Forelimb muscle (tissue), 1 donor: Measurements from ENCODE around the gene CORO1A. TPM values are rescaled to one million over a fixed set of nuclear protein-coding genes. Genes with fewer than 3 reads are reported as not detected.
"Not testable (repeated sequence)": the region's sequence is repeated elsewhere in the genome, so short reads cannot be mapped to it uniquely, and the experiment has no call there.

Source experiments
- DNase-seq: peaks from one replicate; pipeline ENCODE4 v3.0.0-alpha.2; 2013; ENCODE audit warnings: low read depth
- polyA plus RNA-seq: library from polyadenylated mRNA; unstranded; fragments of 120-200 nt; gene quantifications from one replicate; pipeline ENCODE4 v1.2.1, GENCODE V29; 2013; ENCODE audit not compliant: insufficient read length

Gene CORO1A
- polyA plus RNA-seq, 1 donor, result 13.1 TPM

DNA sequence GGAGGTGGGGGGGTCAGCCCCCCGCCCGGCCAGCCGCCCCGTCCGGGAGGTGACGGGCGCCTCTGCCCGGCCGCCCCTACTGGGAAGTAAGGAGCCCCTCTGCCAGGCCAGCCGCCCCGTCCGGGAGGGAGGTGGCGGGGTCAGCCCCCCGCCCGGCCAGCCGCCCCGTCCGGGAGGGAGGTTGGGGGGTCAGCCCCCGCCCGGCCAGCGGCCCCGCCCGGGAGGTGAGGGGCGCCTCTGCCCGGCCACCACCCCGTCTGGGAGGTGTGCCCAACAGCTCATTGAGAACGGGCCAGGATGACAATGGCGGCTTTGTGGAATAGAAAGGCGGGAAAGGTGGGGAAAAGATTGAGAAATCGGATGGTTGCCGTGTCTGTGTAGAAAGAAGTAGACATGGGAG lies 13.3 kb upstream of the CORO1A start:
- DNase-seq, result not testable (repeated sequence)

- no peak for DNase-seq
These were observed 10.3 kb upstream of the CORO1A start for GRCh38 chr16:30173054-30173453.

DNA sequence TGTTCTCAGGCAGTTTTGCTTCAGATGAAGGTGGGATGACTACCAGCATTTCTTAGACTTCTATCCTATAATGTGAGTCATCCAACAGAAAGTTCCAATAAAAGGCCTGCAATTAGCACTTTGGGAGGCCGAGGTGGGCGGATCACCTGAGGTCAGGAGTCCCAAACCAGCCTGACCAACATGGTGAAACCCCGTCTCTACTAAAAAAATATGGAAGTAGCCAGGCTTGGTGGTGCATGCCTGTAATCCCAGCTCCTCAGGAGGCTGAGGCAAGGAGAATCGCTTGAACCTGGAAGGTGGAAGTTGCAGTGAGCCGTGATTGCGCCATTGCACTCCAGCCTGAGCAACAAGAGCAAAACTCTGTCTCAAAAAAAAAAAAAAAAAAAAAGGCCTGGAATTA lies 6.5 kb upstream of the CORO1A start:
- DNase-seq, result not testable (repeated sequence)

GRCh38 chr16:30179195-30179594 lies 4.2 kb upstream of the CORO1A start:
- no peak for DNase-seq

DNA sequence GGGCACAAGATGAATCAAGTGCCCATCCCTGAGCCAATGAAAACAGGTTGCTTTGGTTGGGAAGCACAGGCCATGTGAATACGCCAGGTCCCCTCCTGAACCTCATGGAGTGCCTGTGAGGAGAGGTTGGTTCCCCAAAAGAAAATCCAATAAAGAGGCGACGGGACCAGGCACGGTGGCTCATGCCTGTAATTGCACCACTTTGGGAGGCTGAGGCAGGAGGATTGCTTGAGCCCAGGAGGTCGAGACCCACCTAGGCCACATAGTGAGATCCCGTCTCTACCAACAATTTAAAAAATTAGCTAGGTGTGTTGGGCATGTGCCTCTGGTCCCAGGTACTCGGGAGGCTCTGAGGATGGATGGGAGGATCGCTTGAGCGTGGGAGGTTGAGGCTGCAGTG lies 3.5 kb upstream of the CORO1A start:
- DNase-seq, result no peak

GRCh38 chr16:30180741-30181140 lies 2.7 kb upstream of the CORO1A start:
- DNase-seq, result no peak

DNA sequence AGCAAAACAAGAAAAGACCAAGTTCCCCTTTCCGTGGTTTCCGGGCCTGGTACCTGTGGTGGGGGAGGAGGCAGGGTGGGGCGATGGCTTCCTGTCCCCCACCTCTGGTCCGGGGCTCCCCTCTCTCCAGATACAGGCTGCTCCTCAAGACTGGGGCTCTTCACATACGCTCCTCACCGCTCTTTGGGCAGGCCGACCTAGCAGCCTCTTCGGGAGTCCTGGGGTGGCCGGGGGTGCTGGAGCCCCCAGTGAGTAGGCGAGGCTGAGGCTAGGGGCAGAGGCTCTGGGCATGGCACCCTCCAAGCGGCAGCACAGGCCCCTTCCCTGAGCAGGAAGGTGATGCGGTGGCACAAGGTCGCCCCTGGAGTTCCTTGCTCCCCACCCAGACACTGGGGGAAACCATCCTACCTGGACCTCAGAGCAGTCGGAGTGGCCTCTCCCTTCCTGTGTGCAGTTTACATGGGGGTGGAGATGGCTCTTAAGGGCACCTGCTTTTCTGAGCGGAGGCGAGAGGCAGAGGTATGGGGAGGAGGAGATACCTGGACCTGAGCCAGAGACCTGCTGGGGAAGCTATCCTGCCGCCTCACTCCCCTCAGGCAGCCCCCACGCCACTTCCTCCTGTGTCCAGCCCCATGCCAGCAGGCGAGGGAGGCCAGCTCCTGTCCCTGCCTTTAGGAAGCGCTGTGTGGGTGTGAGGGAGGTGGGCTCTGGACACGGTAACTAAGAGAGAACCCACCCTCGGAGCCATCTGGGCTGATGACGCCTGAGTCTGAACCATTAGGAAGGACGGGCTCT lies 891 bp downstream of the CORO1A start:
- no peak for DNase-seq

DNA sequence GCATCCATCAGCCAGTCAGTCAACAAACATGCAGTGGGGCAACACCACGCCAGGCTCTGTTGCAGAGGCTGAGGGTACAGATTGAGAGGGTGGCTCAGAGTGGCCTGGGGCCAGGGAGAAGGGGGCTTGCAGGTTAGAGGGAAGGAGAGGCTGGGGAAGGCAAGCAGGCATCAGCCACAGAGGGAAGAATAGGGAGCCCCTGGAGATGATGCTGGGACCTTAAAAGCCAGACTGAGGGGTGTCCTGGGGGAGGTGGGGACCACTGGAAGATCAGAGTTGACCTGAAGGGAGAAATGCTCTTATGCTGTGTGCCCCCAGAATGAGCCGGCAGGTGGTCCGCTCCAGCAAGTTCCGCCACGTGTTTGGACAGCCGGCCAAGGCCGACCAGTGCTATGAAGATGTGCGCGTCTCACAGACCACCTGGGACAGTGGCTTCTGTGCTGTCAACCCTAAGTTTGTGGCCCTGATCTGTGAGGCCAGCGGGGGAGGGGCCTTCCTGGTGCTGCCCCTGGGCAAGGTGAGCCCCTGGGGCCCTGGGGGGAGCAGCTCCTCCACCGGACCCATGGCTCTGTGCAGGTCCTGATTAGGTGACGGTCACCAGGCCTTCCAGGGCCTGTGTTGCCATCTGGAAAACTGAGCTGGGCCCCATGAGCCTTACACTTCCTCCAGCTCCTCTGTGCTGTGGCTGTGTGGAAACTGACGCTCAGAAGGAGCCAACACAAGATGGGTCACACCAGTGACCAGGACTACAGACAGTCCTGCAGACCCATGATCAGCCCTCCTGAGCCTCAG lies 1.7 kb downstream of the CORO1A start:
- DNase-seq, result no peak

- no peak for DNase-seq
These were observed 2.5 kb downstream of the CORO1A start for GRCh38 chr16:30185683-30186421.

DNA sequence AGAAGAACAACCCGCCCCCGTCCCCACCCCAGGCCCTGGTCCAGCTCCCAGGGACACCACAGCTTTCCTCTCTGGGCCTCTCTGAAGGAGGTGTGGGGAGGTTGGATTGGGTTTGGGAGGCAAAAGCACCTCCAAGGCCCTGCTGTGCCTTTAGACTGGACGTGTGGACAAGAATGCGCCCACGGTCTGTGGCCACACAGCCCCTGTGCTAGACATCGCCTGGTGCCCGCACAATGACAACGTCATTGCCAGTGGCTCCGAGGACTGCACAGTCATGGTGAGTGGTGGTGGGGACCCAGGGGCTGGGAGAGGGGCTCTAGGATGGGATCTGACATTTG lies 3.0 kb downstream of the CORO1A start:
- DNase-seq, result no peak

DNA sequence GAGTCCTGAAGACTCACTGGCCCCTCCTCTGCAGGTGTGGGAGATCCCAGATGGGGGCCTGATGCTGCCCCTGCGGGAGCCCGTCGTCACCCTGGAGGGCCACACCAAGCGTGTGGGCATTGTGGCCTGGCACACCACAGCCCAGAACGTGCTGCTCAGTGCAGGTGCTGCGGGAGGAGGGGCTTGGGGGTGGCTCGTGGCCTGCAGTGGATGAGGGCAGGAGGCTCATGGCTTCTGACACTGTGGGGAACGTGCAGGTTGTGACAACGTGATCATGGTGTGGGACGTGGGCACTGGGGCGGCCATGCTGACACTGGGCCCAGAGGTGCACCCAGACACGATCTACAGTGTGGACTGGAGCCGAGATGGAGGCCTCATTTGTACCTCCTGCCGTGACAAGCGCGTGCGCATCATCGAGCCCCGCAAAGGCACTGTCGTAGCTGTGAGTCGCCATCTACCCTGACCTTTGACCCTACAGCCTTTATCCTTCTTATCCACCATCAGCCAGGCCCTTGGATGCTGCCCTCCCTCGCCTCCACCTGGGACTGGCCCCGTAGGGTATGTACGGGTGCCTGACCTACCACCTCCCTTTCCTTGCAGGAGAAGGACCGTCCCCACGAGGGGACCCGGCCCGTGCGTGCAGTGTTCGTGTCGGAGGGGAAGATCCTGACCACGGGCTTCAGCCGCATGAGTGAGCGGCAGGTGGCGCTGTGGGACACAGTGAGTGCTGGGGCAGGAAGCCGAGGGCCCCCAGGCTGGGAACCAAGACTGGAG lies 3.6 kb downstream of the CORO1A start:
- DNase-seq, result no peak

- DNase-seq, result no peak
These were observed 4.1 kb downstream of the CORO1A start for GRCh38 chr16:30187556-30187865.

GRCh38 chr16:30187971-30188561 lies 4.7 kb downstream of the CORO1A start:
- DNase-seq, result no peak

DNA sequence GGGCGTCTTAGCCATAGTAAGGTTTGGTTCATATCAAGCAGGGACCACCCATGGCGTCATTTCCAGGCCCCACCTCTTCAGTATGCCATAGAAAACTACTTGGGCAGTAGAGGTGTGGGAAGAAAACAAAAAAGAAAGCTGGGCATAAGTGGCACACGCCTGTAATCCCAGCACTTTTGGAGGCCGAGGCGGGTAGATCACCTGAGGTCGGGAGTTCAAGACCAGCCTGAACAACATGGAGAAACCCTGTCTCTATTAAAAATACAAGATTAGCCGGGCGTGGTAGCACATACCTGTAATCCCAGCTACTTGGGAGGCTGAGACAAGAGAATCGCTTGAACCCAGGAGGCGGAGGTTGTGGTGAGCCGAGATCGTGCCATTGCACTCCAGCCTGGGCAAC lies 7.8 kb downstream of the CORO1A start:
- DNase-seq, result not testable (repeated sequence)

DNA sequence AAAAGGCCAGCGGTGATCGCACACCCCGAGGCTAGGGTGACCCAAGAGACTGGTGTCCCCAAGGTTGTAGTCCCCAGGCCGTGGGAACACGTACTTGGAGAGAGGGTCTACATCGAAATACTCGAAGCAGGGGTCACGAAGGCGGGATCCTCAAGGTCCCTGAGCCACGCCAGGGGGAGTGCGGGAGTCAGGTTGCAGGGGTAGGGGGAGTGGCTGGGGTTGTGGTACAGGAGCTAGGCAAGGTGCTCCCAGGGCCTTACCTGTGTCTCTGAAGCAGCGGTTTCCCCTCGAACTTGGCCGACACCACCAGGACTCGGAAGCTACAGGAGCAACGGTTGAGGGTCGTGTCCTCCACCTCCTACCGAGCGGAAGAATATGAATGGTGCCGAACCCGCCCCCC lies 9.7 kb downstream of the CORO1A start:
- DNase-seq, result not testable (repeated sequence)

DNA sequence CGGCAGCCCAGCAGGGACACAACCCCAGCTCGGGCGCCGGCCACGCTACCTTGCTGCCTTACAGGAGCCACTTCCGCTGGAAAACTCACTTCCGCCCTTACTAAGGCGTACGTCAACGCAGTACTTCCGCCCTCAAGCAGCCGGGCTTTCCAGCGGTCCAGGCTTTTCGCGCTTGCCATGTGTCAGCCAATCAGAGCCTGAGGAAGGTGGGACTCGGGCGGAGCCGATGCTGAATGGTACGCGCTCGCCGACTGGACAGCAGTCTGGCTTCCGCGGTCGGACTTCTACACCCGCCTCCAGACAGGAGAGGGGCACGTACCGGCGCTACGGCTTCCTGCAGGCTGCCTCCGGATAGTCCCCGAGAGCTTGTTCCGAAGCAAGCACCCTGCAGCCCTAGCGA lies 10.2 kb downstream of the CORO1A start, which contains the start of the genes BOLA2B and SLX1A:
Gene BOLA2B, minus strand, starts transcription at position 52 of the 400 bp plus-strand sequence. CDS start 71 bp downstream, outside the sequence.
Gene SLX1A, plus strand, starts transcription at position 261 of the 400 bp plus-strand sequence. CDS start 210 bp downstream, outside the sequence.
- DNase-seq, result not testable (repeated sequence)

GRCh38 chr16:30194172-30194925 lies 10.9 kb downstream of the CORO1A start:
- not testable (repeated sequence) for DNase-seq

GRCh38 chr16:30197001-30197400 lies 13.6 kb downstream of the CORO1A start:
- not testable (repeated sequence) for DNase-seq

DNA sequence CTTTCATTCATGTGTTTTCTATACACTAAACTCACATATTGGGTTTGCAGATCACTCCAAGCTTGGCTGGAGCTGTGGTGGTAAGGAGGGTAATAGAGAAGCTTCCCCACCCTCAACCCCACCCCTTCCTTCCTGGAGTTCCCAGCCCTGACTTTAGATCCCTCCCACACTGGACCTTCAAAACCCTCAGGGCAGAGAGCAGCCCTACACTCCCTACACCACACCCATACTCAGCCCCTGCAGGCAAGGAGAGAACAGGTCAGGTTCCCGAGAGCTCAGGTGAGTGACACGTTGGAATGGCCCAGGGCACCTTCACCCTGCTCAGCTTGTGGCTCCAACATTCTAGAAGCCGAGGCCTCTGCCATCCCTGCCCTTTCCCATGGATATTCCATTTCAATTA lies 15.6 kb downstream of the CORO1A start, which contains the start of gene SULT1A3:
Gene SULT1A3, plus strand, starts transcription at position 207 of the 400 bp plus-strand sequence. CDS start 1,474 bp downstream, outside the sequence.
- not testable (repeated sequence) for DNase-seq
